Measurements from ENCODE around the gene REM2.

The REM2 gene

GRCh38 chr14:22923746-22924145, 40.7 kb downstream of the REM2 start:
- H3K4me3 ChIP-seq (ENCODE audit: low read depth, low read length): no peak overlapping the region
- DNase-seq (ENCODE audit: low read depth): no peak
- TF ChIP-seq CTCF (IDR thresholded peaks at IDR 0.05; ENCODE audit: low read depth, low read length, missing control alignments): no peak

GRCh38 chr14:22925513-22925912, 42.5 kb downstream of the REM2 start:
- H3K4me3 ChIP-seq (ENCODE audit: low read depth, low read length): no peak overlapping the region
- DNase-seq (ENCODE audit: low read depth): no peak
- TF ChIP-seq CTCF (IDR thresholded peaks at IDR 0.05; ENCODE audit: low read depth, low read length, missing control alignments): no peak

GRCh38 chr14:22926316-22926715, 43.3 kb downstream of the REM2 start:
- TF ChIP-seq CTCF (IDR thresholded peaks at IDR 0.05; ENCODE audit: low read depth, low read length, missing control alignments): no peak
- H3K4me3 ChIP-seq (ENCODE audit: low read depth, low read length): no peak overlapping the region
- DNase-seq (ENCODE audit: low read depth): no peak

- H3K4me3 ChIP-seq (ENCODE audit: low read depth, low read length): peak overlapping the region; percentile 91
- no peak for TF ChIP-seq CTCF (IDR thresholded peaks at IDR 0.05; ENCODE audit: low read depth, low read length, missing control alignments)
- no peak for DNase-seq (ENCODE audit: low read depth)
Observed at GRCh38 chr14:22928237-22929103, 45.4 kb downstream of the REM2 start.

GRCh38 chr14:22929104-22929960, 46.3 kb downstream of the REM2 start, which contains the start of gene PRMT5:
TSS of gene PRMT5 (minus strand) at chr14:22929376. CDS start at chr14:22929361, 15 bp downstream.
- H3K4me3 ChIP-seq (ENCODE audit: low read depth, low read length): peak within 1 kb of the TSS; percentile 91
- DNase-seq (ENCODE audit: low read depth): peak; percentile 99
- TF ChIP-seq CTCF (IDR thresholded peaks at IDR 0.05; ENCODE audit: low read depth, low read length, missing control alignments): no peak

- no peak for DNase-seq (ENCODE audit: low read depth)
- H3K4me3 ChIP-seq (ENCODE audit: low read depth, low read length): peak overlapping the region; percentile 91
- no peak for TF ChIP-seq CTCF (IDR thresholded peaks at IDR 0.05; ENCODE audit: low read depth, low read length, missing control alignments)
Observed at GRCh38 chr14:22929961-22930364, 46.9 kb downstream of the REM2 start.

All from GM12864 (cell line).